Vagina (tissue), 2 donors: ENCODE data around the gene NFU1.

Experiments
- CTCF ChIP-seq, 3 experiments: fragments of 450-650 bp in 2 of 3; fragments of 200-600 bp in 1 of 3; sonication (generic) in 1 of 3; IDR thresholded peaks; one replicate each; pipeline ENCODE4 v1.5.1; 2017 to 2019; ENCODE audit warnings: antibody characterized with exemption in 3 of 3, mild to moderate bottlenecking in 2 of 3, moderate library complexity in 2 of 3
- POLR2A ChIP-seq, 2 donors: fragments of 450-650 bp; IDR thresholded peaks; one replicate each; pipeline ENCODE4 v1.6.1; 2017; ENCODE audit warnings: antibody characterized with exemption in 2 of 2, mild to moderate bottlenecking in 2 of 2, moderate library complexity in 2 of 2

GRCh38 chr2:69382547-69382946 is 54.7 kb downstream of the NFU1 start:
- TF ChIP-seq CTCF (IDR thresholded peaks at IDR 0.05) (no peak), POLR2A (IDR thresholded peaks at IDR 0.05) (no peak)
